ENCODE data around the gene S100A5. TPM values are rescaled to one million over a fixed set of nuclear protein-coding genes. Genes with fewer than 3 reads are reported as not detected.

The S100A5 gene
- total RNA-seq, 1 experiment from 2014 or later, result not detected

DNA sequence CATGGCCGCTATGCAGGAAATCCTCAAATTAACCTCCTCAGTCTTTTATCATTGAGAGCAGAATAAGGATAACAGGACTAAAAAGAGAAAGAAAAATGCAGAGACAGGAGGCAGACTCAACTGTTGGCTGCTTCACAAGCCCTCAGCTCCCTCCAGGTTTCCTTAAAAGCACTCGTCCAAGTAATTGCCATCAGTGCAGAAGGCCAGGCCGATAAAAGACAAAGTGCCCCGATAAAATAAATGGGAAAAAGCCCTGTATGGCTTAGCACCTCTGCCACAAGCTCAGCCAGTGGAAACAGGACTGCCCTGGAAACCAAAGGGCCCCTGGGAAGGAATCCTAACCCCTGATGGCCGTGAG is 13.1 kb downstream of the S100A5 start:
- no peak overlapping the region for H3K14ac ChIP-seq (ENCODE audit: insufficient read depth, low read length)
- no peak overlapping the region for H4K5ac ChIP-seq (ENCODE audit: insufficient read length, low read depth, low read length)
- no peaks in the 10 kb centered on the region for H3K9me3 ChIP-seq (ENCODE audit: control insufficient read depth, low read depth, low read length)
- H3K56ac ChIP-seq (ENCODE audit: insufficient read length, low read depth, low read length), result no peak overlapping the region
- WGBS (ENCODE audit: extremely low coverage, insufficient read length, low lambda C conversion rate), result no CpG with 5 or more reads among the region's 5 CpGs
- no peak overlapping the region for H4K91ac ChIP-seq (ENCODE audit: insufficient read length, low read depth, low read length)
- H3K4me2 ChIP-seq (ENCODE audit: insufficient read depth, insufficient read length, low read length), result no peak overlapping the region
- Mint-ChIP-seq H3K36me3 (ENCODE audit: insufficient read depth in 1 of 3, low read depth in 3 of 3) (no peaks in the 10 kb centered on the region), H3K27ac (peak overlapping the region in 1 of 3 experiments; percentile 44; a peak in 1 of 7 replicates), H3K4me1 (peaks cover 30 to 33% of the 10 kb centered on the region in 2 experiments), H3K27me3 (ENCODE audit: low read depth) (peaks cover 9% of the 10 kb centered on the region), H3K9me3 (peaks cover 0 to under 1% of the 10 kb centered on the region in 2 experiments; a peak in 1 of 5 replicates), H3K4me3 (no peak overlapping the region)
- H3K27me3 ChIP-seq (ENCODE audit: insufficient read depth, low read length), result no peaks in the 10 kb centered on the region
- H2AFZ ChIP-seq (ENCODE audit: low read length), result no peak overlapping the region
- no peak overlapping the region for H2BK15ac ChIP-seq (ENCODE audit: low read depth, low read length)
- peaks cover 8% of the 10 kb centered on the region; the same call in 1 of the 2 replicates for H3K4me1 ChIP-seq (ENCODE audit: insufficient read depth, low read length)
- H3K4ac ChIP-seq (ENCODE audit: low read depth, low read length), result no peak overlapping the region
- no peak overlapping the region for H3T11ph ChIP-seq (ENCODE audit: low read length)
- no peak overlapping the region for H3K23ac ChIP-seq (ENCODE audit: insufficient read length, low read depth, low read length)
- no peaks in the 10 kb centered on the region for H3K79me1 ChIP-seq (ENCODE audit: insufficient read depth, low read depth, low read length, poor library complexity, severe bottlenecking)
- H2BK5ac ChIP-seq (ENCODE audit: insufficient read length, low read length), result no peak overlapping the region
- H4K8ac ChIP-seq (replicated peaks; ENCODE audit: insufficient read length, low read depth, low read length), result no peak overlapping the region
- H4K20me1 ChIP-seq (ENCODE audit: control insufficient read depth, insufficient read depth, insufficient read length), result no peaks in the 10 kb centered on the region
- H2AK5ac ChIP-seq (ENCODE audit: insufficient read length, low read length), result no peak overlapping the region
- H3K18ac ChIP-seq (ENCODE audit: insufficient read length, low read depth, low read length), result no peak overlapping the region
- no peaks in the 10 kb centered on the region for H3K23me2 ChIP-seq (ENCODE audit: insufficient read length, low read depth, low read length, poor library complexity, severe bottlenecking)
- no peak overlapping the region for H3K9ac ChIP-seq (ENCODE audit: extremely low read depth, insufficient read length, low read length)
- H3K79me2 ChIP-seq (ENCODE audit: insufficient read depth, low read length), result no peaks in the 10 kb centered on the region
- no peak for DNase-seq
- H2BK120ac ChIP-seq (ENCODE audit: low read depth, low read length, poor library complexity, severe bottlenecking), result no peak overlapping the region
- no peak overlapping the region for H2BK12ac ChIP-seq (ENCODE audit: insufficient read length, low read depth, low read length)
- no peak overlapping the region for H2BK20ac ChIP-seq (ENCODE audit: low read depth, low read length, poor library complexity, severe bottlenecking)
- TF ChIP-seq, protein P1, sequence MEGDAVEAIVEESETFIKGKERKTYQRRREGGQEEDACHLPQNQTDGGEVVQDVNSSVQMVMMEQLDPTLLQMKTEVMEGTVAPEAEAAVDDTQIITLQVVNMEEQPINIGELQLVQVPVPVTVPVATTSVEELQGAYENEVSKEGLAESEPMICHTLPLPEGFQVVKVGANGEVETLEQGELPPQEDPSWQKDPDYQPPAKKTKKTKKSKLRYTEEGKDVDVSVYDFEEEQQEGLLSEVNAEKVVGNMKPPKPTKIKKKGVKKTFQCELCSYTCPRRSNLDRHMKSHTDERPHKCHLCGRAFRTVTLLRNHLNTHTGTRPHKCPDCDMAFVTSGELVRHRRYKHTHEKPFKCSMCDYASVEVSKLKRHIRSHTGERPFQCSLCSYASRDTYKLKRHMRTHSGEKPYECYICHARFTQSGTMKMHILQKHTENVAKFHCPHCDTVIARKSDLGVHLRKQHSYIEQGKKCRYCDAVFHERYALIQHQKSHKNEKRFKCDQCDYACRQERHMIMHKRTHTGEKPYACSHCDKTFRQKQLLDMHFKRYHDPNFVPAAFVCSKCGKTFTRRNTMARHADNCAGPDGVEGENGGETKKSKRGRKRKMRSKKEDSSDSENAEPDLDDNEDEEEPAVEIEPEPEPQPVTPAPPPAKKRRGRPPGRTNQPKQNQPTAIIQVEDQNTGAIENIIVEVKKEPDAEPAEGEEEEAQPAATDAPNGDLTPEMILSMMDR (conservative IDR thresholded peaks at IDR 0.05), result no peak
- H3K27ac ChIP-seq (ENCODE audit: insufficient read length, low read depth, low read length), result no peak overlapping the region
